CD4-positive, alpha-beta T cell treated with Interleukin-21 for 1 hour (primary cell): ENCODE measurements around the gene ANKRD30BL.
"Not testable (repeated sequence)": the region's sequence is repeated elsewhere in the genome, so short reads cannot be mapped to it uniquely, and the experiment has no call there.

Experiments used
- DNase-seq: peaks from one replicate; pipeline ENCODE4 v3.0.0-alpha.2; 2020

Gene ANKRD30BL

GRCh38 chr2:132161161-132162124 lies at the start of gene ANKRD30BL:
TSS of gene ANKRD30BL (minus strand) at chr2:132161952. CDS start at chr2:132161705, 247 bp downstream.
- DNase-seq, result not testable (repeated sequence)

GRCh38 chr2:132202866-132203265 lies 41.1 kb upstream of the ANKRD30BL start:
- not testable (repeated sequence) for DNase-seq

GRCh38 chr2:132192854-132193253 lies 31.1 kb upstream of the ANKRD30BL start:
- DNase-seq, result not testable (repeated sequence)

- DNase-seq, result not testable (repeated sequence)
Observed at GRCh38 chr2:132167100-132167499, 5.3 kb upstream of the ANKRD30BL start.

- DNase-seq, result not testable (repeated sequence)
Observed at GRCh38 chr2:132162125-132162660, 441 bp upstream of the ANKRD30BL start.

- DNase-seq, result not testable (repeated sequence)
Observed at GRCh38 chr2:132146774-132147173, 15.0 kb downstream of the ANKRD30BL start.
